Measurements from ENCODE around the gene SSTR5.
A peak's percentile ranks its signal among the peaks of the same experiment; 100 is the strongest.
"Not testable (repeated sequence)": the region's sequence is repeated elsewhere in the genome, so short reads cannot be mapped to it uniquely, and the experiment has no call there.

The SSTR5 gene

GRCh38 chr16:1076801-1077576, 4.4 kb downstream of the SSTR5 start:
- DNase-seq: peak; percentile 31

GRCh38 chr16:1077877-1078578, 5.5 kb downstream of the SSTR5 start:
- no peak for DNase-seq

- DNase-seq: peak; percentile 60
Measured at GRCh38 chr16:1078579-1079021, 6.1 kb downstream of the SSTR5 start.

- no peak for DNase-seq
Measured at GRCh38 chr16:1079341-1079740, 6.8 kb downstream of the SSTR5 start.

GRCh38 chr16:1079786-1080525, 7.4 kb downstream of the SSTR5 start:
- peak; percentile 20 for DNase-seq

- peak; percentile 40 for DNase-seq
Measured at GRCh38 chr16:1080801-1081733, 8.5 kb downstream of the SSTR5 start.

GRCh38 chr16:1081734-1082265, 9.3 kb downstream of the SSTR5 start:
- peak; percentile 71 for DNase-seq

- no peak for DNase-seq
Measured at GRCh38 chr16:1082266-1082951, 9.9 kb downstream of the SSTR5 start.

GRCh38 chr16:1082952-1083675, 10.6 kb downstream of the SSTR5 start:
- no peak for DNase-seq

- DNase-seq: no peak
Measured at GRCh38 chr16:1084971-1085370, 12.4 kb downstream of the SSTR5 start.

- DNase-seq: not testable (repeated sequence)
Measured at GRCh38 chr16:1086443-1086842, 13.9 kb downstream of the SSTR5 start.

- DNase-seq: no peak
Measured at GRCh38 chr16:1088295-1089170, 16.0 kb downstream of the SSTR5 start.

GRCh38 chr16:1089439-1089821, 16.9 kb downstream of the SSTR5 start:
- no peak for DNase-seq

- DNase-seq: no peak
Measured at GRCh38 chr16:1089822-1090619, 17.5 kb downstream of the SSTR5 start.

- no peak for DNase-seq
Measured at GRCh38 chr16:1090620-1091587, 18.4 kb downstream of the SSTR5 start.

- DNase-seq: no peak
Measured at GRCh38 chr16:1091992-1092552, 19.5 kb downstream of the SSTR5 start.

GRCh38 chr16:1092685-1093283, 20.2 kb downstream of the SSTR5 start:
- DNase-seq: not testable (repeated sequence)

All from retina (tissue), 1 donor.